GM18526 (cell line): ENCODE data around the gene ACAP2.

ENCODE experiments used
- POLR2A ChIP-seq: IDR thresholded peaks from 3 replicates; pipeline ENCODE4 v1.6.1; 2011; ENCODE audit not compliant: insufficient read length; ENCODE audit errors: extremely low read depth

Gene ACAP2

DNA sequence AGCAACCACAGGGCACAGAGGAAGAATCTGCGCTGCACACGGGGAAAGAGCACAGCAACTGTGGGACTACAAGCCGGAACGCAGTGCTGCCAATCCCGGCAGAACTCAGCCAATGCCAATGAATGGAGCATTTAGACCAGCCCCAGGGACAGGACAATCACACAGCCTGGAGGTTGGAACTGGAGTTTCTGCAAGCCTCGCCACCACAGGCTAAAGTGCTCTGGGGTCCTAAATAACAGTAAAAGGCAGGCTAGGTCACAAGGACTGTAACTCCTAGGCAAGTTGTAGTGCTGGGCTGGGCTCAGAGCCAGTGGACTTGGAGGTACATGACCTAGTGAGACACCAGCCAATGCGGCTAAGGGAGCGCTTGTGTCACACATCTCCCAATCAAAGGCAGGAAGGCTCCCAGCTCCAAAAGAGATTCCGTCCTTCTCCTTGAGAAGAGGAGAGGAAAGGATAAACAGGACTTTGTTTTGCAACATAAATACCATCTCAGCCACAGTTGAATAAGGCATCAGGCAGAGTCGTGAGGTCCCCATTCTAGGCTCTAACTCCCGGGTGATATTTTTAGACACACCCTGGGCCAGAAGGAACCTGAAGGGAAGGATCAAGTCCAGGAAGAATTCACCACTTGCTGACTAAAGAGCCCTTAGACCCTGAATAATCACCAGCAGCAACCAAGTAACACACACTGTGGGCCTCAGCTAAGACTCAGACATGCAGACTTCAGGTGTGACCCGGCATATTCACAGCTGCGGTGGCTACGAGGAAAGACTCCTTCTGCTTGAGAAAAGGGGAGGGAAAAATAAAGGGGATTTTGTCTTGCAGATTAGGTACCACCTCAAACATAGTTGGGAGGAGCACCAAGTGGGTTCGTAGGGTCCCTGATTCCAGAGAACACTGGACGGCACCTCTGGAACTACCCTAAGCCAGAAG is 86.4 kb downstream of the ACAP2 start:
- TF ChIP-seq POLR2A = no peak

DNA sequence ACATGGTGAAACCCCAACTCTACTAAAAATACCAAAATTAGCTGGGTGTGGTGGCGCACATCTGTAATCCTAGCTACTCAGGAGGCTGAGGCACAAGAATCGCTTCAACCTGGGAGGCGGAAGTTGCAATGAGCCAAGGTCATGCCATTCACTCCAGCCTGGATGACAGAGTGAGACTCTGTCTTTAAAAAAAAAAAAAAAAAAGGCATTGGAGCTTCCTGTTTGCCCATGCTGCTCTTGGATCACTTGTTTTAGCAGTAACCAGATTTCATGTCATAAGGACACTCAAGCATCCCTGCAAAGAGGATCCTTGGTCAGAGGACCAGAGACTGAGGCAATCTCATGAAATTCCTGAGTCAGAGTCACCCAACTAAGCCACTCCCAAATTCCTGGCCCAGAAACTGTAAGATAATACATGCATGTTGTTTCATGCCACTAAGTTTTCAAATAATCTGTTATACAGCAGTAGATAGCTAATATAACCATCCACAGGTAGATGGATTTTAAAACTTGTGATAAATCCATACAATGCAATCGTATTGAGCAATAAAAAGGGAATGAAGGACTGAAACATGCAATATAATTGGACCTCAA is 89.8 kb downstream of the ACAP2 start:
- TF ChIP-seq POLR2A = no peak

DNA sequence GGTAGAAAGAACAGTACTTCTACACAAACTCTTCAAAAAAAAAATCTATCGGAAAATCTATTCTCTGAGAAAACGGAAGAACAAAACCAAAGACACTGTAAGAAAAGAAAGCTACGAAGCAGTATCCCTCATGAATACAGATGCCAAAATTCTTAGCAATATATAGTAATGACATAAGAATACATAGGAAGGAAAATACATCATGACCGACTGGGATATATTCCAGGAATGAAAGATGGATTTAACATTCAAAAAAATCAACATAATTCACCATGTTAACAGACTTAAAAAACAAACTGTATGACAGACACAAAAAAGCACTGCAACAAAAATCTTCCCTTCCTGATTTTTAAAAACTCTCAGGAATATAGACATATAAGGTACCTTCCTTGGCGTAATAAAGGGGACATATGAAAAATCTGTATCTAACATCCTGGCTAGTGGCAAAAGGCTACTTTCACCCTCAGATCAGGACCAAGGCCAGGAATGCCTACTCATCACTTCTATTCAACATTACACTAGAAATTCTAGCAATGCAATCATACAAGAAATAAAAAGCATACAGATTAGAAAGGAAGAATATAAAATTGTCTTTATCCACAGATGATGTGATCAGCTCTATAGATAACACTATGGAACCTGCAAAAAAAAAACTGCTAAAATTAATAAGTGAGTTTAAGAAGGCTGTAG is 94.2 kb downstream of the ACAP2 start:
- TF ChIP-seq POLR2A = no peak

DNA sequence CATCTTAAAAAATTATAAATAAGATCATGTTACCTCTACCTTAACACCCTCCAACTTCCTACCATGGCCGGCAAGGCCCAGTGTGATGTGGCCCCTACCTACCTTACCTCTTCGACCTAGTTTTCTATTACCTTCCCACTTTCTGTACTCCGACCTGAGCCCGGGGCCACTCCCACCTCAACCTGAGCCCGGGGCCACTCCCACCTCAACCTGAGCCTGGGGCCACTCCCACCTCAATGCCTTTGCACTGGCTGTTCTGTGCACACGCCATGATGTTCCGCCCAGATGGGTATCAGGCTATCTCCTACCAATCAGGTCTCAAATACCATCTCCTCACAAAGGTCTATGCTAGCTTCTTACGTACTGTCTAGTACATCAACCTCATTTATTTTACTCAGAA is 105.1 kb downstream of the ACAP2 start:
- no peak for TF ChIP-seq POLR2A

DNA sequence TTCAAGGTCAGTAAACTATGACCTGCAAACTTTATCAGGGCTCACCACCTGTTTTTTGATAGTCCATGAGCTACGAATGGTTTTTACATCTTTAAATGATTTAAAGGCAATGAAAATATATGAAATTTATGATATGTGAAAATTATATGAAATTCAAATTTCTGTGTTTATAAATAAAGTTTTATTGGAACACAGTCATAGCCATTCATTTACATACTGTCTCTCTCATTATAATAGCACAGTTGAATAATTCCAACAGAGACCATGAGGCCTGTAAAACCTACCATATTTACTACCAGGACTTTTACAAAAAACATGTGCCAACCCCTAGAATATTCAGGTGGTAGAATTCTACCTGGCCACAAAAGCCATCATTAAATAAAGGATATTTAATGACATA is 107.9 kb downstream of the ACAP2 start:
- no peak for TF ChIP-seq POLR2A

DNA sequence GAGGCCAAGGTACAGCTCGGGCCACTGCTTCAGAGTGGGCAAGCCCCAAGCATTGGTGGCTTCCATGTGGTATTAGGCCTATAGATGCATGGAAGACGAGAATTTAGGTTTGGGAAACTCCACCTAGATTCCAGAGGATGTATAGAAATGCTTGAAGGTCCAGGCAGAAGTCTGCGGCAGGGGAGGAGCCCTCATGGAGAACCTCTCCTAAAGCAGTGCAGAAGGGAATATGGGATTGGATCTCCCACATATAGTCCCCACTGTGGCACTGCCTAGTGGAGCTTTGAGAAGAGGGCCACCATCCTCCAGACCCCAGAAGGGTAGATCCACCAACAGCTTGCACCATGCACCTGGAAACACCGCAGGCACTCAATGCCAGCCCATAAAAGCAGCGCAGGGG is 123.8 kb downstream of the ACAP2 start:
- TF ChIP-seq POLR2A = no peak

DNA sequence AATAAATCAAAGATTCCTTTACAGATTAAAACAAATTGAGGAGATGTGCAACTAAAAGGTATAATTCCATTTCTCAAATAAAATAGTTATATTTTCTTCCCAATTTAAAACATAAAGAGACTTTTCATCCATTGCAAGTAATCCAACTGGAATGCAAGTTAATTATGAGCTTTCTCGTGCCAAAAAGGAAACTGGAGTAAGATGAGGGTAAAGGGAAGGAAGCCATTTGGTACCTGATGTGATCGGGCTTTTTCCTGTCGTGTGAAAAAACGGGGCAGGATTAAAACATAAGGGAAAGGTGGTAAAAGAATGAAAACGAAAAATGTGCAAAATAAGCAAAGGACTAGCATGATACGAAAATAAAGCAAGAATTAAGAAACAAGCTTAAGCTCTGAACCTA is 130.1 kb downstream of the ACAP2 start:
- TF ChIP-seq POLR2A = no peak

DNA sequence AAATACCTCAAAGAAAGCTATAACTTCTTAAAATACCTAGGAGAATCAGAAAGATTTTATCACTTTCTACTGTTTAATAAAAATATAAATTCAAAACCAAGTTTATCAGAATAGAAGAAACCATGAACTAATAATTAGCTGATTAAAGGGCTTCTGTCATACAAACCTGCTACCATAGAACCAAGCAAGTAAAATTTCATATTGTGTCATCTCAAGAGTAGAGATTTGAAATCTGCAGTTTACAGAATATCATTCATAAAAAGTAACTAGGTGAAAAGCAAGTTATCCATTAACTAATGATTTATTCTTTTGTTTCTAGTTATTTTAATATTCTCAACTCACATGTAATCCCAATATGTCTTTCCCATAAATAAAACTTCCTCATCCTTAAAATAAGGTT is 135.1 kb downstream of the ACAP2 start:
- TF ChIP-seq POLR2A = no peak

DNA sequence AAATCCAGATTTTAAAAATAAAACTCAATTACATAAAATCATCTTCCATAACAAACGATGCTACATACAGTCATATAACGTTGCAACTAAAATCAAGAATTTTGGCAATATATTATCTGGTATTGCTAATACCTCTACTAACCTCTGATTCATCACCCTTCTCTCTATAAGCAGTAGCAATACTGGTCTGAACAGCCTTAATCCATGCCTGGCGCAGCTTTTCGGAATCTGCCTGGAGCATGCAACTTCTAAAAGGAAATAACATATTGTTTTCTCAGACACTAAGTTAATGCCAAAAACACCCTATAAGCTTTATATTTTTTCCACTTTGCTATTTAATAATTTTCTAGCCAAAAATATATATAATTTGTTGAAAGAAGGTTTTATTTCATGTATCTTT is 136.5 kb downstream of the ACAP2 start:
- TF ChIP-seq POLR2A = no peak

DNA sequence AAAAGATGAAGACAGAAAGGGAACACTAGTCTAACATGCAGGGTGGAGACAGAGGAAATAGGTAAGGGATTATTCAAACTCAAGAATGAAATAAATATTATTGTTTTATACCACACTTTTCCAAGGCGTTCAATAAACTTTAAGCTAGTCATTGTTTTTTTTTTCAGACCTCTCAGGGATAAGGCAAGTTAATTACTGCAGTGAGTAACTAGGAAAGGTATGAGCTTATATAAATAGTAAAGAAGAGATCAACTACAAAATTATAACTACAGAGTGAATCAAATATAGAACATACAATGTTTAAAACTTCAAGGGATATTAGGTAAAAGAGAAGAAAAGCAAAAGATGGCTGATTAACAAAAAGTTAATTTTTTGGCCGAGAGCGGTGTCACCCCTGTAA is 140.4 kb downstream of the ACAP2 start:
- TF ChIP-seq POLR2A = no peak

DNA sequence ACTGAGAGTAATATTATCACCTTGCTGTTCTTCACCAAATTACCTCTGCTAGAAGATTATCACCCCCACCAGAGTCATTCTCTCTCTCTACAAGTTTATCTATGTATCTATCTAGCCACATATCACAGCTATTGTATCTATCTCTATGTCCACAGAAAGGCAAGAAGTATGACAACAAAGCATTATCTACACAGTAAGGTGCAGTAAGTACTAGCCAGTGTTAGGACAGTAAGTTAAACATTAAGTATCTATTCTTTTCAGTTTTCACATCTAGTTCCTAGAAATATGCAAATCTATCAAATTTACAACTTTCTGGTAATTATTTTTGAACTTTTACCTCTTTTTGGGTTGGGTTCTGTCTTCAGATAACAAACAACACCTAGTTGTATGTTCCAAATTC is 145.4 kb downstream of the ACAP2 start:
- TF ChIP-seq POLR2A = no peak

DNA sequence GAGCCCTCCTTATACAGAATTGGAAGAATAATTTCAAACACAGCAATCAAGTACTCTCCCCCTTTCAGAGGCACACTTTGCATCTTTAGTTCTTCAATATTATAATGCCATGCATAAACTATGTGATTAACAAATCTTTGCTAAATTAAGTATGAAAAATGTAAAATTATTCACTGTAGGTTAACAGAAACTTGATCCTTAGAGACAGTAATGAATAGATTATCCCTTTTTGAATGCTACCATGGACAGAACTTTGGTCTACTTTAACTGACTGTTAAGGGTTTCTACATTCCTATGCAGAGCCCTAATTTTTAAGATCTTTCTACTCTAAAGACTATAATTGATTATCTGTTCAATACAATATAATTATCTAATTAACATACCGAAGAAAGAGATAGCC is 146.2 kb downstream of the ACAP2 start:
- no peak for TF ChIP-seq POLR2A

DNA sequence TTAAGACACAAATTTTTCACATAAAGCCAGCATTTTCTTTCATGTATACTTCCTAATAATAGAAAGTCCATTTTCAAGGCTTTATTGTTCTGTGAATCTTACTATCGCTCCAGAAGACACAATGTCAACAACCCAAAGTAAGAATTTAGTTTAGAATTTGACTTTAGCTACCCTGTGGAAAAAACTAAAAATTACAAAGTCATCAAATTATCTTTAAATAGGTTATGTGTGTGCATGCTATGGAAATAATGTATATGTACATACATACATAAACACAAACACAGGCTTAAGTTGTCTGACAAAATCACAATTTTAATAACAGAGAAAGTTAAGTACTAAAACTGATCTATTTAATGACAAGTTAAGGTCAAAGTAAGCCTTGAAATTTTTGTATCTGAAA is 151.7 kb downstream of the ACAP2 start:
- TF ChIP-seq POLR2A = no peak

DNA sequence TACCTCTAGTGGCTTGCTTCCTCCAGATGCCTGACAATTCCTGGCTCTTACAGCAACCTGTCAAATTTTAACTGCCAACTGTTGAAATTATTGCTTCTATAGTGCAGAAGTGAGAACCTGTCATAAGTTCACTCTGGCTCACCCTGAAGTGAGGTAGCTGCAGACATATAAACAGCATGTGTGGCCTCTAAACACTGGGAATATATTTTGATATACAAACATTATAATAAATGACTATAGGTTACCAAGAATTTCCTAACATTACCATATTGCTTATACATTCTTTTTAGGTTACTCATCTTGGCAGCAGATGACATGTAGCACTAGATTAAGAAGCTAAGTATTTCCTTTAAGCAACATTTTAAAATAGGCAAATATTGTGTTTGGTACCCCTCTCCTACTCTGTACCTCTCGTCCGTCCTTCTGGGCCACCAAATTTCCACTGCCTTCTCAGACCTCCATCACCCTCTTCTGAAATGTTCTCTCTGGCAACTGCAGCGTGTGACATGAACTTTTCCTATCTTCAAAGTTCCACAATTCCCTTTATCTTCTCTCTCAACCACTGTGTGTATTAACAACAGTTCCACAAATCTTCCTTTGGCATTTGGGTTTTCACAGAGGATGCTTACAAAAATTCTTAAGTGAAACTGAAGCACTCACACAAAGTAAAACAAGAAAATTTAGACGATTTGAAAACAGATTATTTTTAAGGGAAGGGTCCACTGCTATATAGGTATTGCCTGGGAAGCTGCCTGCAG is 156.5 kb downstream of the ACAP2 start:
- no peak for TF ChIP-seq POLR2A

DNA sequence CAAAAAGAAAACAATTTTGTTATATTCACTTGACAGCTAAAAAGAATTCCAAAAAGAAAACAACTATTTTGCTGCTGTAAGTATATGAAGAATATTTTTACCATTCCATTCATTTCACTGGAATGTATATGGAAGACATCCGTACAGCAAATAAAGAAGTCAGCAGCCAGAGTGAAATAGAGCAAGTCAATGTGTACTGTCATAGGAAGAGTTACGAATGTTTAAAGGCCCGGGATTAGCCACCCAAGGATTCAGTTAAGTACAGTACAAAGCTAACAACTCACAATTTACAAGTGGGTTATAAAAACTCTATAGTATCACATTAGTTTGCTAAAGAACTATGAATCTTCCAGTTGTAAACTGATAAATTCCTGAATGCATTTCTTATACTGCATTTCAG is 157.4 kb downstream of the ACAP2 start:
- no peak for TF ChIP-seq POLR2A
